LNCaP clone FGC (cell line): ENCODE data around the gene CLRN3.

ENCODE experiments used
- DNase-seq: peaks from one replicate; pipeline ENCODE4 v3.0.0-alpha.2; 2011; ENCODE audit warnings: low read depth
- H3K4me3 ChIP-seq: 2 replicates; pipeline ENCODE4 v1.5.1; 2011; ENCODE audit warnings: mild to moderate bottlenecking, low read depth, low read length, control low read depth
- CTCF ChIP-seq: IDR thresholded peaks from 2 replicates; pipeline ENCODE4 v1.5.1; 2012; ENCODE audit warnings: mild to moderate bottlenecking; ENCODE audit not compliant: control insufficient read depth, insufficient read depth; ENCODE audit errors: extremely low read depth

CLRN3 gene

GRCh38 chr10:127874671-127875448 lies 17.9 kb downstream of the CLRN3 start:
- no peak for DNase-seq
- TF ChIP-seq CTCF: no peak
- H3K4me3 ChIP-seq: no peak overlapping the region

- no peak for DNase-seq
Measured at GRCh38 chr10:127873901-127874470, 18.8 kb downstream of the CLRN3 start.

GRCh38 chr10:127872871-127873600 lies 19.7 kb downstream of the CLRN3 start:
- no peak for DNase-seq
- no peak overlapping the region for H3K4me3 ChIP-seq
- peak; percentile 27; the same call in 1 of the 2 replicates for TF ChIP-seq CTCF

More at GRCh38 chr10:127873901-127874470, 18.8 kb downstream of the CLRN3 start:
- H3K4me3 ChIP-seq: no peak overlapping the region
- no peak for TF ChIP-seq CTCF

- DNase-seq: no peak
- no peak for TF ChIP-seq CTCF
- no peak overlapping the region for H3K4me3 ChIP-seq
Measured at GRCh38 chr10:127872011-127872761, 20.6 kb downstream of the CLRN3 start.

GRCh38 chr10:127871631-127872010 lies 21.1 kb downstream of the CLRN3 start:
- DNase-seq: no peak
- no peak for TF ChIP-seq CTCF
- no peak overlapping the region for H3K4me3 ChIP-seq

- H3K4me3 ChIP-seq: no peak overlapping the region
- no peak for DNase-seq
- TF ChIP-seq CTCF: no peak
Measured at GRCh38 chr10:127869329-127869728, 23.4 kb downstream of the CLRN3 start.
